Stimulated activated CD8-positive, alpha-beta memory T cell treated with anti-CD3 and anti-CD28 coated beads, Interleukin-7, amount 100 ng/mL, for 4 hours (primary cell): Measurements from ENCODE around the gene GRAMD1B.
A peak's percentile ranks its signal among the peaks of the same experiment; 100 is the strongest.
"Not testable (repeated sequence)": the region's sequence is repeated elsewhere in the genome, so short reads cannot be mapped to it uniquely, and the experiment has no call there.

Source experiments
- DNase-seq, 2 donors: peaks; one replicate each; pipeline ENCODE4 v3.0.0-alpha.2; 2020; ENCODE audit warnings: low read depth in 2 of 2

Gene GRAMD1B

DNA sequence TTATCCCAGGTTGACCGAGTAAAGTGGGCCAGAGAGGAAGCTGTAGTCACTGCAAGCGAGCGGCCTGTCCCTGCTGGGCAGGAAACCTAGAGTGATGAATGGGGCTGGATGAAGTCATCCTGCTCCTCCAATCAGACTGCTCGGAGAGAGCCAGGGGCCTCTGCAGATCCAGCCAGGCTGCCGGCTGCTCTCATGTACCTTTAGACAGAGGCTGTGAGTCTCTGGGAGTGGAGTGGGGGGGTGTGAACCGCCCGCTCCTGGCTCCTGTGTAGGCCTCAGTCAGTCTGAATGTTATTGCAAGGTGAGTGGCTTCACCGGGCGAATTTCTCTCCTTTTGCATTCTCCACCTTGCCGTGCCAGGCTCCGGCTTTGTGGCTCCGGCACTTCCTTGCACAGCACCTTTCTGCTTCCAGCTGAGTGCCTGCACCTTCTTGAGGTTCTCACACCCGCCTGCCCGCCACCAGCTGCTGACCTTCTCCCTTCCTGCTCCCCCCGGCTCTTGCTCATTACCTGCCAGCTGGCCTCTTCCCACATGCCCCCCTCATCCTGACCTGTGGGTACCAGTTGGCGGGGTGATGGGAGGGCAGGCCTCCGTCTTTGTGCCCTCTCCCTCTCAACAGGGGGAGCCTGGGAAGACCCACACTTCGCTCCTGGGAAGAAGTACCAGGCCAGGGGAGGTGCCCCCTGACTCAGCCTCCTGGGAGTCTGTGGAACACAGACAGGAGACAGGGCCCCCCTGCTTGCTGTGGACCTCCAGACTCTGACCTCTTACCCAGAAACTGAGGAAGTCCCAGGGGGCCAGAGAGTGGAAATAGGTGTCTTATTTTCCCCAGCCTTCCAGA, 79.9 kb downstream of the GRAMD1B start:
- DNase-seq, result no peak

DNA sequence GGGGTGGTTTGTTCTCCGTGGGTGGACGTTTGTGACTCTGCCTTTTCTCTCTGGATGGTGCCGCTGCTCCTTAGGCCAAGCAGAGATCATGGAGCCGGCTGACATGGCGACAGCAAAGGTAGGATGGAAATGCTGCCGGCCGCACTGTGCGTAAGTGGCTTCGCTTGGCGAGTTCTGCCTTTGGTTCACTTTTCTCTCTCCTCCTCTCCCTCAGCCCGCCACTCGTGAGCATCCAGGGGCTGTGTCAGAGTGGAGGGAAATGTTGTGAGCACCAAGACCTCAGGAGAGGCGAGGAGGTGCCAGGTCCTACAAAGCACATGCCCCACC, 80.5 kb downstream of the GRAMD1B start:
- DNase-seq, result no peak

DNA sequence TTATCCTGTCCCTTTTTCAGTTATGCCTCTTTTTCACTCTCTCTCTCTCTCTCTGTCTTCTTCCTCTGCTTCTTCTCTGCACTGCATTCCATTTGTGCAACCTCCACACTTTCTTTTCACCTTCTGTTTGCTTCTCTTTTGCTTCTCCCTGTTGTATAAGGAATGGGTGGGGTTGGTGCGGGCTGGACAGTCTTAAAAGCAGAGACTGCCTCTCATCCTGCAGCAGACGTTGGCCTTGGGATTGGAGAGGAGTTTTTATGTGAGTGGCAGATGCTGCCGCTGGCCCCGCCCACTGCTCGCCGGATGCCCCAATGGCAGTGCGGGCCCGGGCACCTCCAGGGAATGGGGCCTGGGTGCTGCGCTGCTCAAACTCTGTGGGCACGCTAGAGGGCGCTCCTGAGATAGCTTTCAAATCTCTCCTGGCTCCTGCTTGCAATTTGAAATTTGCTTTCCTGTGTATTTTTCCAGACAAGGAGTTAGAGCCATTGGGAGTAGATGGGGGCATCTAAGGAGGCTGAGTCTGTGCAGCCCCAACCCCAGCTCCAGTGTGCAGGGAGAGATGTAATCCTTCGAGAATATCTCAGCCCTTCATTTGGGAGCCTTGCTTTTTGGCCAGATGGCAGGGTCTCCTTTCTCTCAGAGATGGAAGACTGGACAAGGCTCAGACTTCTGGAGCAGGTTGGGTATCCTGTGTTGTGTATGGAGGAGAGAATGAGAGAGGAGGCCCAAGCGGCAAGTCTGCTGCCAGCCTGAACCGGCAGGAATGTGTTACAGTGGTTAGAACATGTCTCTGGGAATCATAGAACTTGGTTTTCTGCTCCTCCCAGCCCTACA, 81.2 kb downstream of the GRAMD1B start:
- DNase-seq, result peak; percentile 5 to 32

DNA sequence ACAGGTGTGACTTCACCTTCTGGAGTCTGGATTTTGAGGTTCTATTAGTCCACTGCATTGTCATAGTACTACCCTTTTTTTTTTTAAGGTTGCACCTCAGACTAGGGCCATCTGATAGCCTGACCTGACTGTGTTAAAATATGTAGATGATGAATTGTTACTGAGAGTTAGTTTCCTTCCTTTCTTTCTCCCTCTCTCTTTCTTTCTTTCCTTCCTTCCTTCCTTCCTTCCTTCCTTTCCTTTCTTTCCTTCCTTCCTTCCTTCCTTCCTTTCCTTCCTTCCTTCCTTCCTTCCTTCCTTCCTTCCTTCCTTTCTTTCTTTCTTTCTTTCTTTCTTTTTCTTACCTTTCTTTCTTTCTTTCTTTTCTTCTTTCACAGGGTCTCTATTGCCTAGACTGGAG, 83.2 kb downstream of the GRAMD1B start:
- DNase-seq, result not testable (repeated sequence)

DNA sequence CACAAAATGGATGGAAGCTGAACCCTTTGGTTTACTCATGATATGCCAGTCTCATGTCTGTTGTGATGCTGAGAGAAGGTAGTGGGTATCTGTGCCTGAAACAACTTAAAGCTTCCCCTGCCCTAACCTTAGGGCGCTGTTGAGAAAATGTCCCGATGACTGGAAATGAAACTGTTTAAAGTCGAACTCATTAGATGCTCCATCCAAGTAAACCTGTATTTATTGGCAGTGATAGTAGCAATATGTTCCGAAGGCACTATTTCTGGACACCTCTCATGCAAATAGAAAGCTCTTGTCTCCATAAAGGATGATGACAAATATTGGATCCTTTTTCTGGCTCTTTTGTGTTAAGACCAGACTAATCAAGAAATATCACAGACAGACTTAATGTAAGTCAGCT, 86.2 kb downstream of the GRAMD1B start:
- no peak for DNase-seq

DNA sequence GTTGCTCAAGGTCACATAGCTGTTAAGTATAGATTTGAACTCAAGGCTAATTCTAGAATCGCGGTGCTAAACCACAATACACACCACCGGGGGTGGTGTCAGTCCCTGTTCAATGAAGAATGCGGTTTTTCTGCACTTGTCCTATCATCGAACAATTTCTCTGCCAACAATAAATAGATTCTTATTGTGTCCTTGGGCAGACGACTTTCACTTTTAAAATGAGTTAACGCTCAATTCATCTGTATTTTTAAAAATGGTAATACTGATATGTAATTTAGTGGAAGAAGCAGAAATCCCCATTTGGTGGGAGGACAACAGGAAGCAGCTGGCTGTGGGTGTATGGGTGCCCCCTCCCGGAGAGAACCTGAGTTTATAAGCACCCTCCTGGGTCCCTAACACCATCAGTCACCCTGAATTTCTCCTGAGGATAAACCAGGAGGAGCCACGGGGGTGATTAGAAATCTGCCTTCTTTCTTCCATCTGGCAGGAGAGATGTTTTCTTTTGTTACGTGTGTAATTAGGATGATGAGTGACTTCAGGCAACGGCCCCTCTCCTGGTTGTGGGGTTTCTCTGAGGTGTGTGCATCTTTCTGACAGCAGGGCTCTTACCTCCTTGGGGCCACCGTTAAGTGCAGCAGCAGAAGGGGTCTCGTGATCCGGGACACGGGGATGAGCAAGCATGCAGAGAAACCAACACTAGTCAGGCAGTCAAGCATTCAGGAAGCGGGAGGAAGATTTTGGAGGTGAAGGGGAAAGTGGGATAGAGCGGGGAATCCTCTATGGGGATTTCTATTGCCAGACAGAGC, 87.7 kb downstream of the GRAMD1B start:
- DNase-seq, result no peak

DNA sequence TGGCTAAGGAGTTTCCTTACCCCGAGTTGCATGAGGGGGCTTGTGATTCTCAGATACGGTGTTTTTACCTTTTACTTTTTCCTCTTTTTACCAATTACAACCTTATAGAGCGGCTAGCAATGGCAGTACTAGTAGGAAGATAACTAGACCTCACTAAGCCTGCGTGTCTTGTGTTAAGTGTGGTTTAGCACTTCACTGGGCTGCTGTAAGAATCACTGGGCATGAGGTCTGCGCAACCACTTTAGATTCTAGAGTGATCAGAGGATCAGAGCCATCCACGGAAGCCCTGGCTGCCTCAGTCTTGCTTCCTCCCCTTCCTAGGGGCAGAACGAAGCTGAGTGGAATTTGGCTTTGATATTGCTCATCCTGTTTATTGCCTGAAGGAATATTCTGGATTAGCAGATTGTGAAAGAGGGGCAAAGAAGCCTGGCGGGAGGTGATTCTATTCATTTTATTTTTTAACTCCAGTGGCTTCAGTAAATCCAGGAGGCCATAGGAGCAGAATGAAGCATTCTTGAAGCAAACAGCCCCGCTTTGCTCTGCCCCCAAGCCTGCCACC, 88.5 kb downstream of the GRAMD1B start:
- DNase-seq, result no peak

DNA sequence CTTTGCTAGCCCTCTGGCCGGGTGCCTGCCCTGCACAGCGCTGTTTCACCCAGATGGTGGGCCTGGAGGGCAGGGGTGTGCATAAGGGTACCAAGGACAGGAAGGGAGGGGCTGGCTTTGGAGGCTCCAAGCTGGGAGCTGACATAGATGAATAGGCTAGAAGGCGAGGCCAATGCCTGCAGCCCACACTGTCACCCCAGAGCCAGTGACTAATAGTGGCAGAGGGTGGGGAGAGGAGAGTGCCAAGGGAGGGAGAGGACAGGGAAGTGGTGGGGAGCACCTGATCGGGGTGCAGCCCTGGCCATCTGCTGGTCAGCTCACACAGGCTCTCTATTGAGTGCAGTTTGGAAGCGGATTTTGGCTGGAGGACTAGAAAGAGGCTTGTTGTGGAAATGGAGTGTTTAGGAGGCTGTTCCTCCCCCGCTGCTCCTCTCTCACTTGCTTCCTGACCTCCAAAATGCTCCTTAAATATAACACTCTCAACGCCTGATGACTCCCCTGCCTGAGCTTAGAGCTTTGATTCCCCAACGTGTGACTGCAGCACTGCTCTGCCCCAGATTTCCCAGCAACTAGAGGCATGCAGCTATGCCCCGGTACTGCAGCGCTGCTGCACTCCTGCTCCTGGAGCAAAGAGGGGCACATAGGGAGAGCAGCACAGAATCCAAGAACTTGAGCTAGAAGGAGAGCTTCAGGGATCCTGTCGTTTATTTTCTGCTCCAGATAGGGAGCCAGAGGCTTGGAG, 89.2 kb downstream of the GRAMD1B start:
- DNase-seq, result no peak

DNA sequence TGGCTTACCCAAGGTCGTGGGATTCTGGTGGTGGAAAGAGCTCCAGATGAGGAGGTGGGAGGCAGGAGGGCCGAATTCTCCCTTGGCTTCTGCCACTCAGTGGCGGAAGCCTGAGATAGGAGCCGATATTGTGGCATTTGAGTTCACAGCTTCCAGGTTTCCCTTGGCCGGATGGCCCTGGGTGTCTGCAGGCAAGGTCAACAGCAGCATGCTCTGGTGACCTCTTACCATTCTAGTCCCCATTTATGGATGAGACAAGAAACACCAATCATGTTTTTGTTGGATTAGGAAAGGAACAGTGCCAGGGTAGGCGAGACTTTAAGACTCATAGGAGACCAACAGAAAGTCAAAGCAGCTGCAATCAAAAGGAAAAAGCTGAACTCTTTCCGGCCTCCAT, 89.7 kb downstream of the GRAMD1B start:
- no peak for DNase-seq

DNA sequence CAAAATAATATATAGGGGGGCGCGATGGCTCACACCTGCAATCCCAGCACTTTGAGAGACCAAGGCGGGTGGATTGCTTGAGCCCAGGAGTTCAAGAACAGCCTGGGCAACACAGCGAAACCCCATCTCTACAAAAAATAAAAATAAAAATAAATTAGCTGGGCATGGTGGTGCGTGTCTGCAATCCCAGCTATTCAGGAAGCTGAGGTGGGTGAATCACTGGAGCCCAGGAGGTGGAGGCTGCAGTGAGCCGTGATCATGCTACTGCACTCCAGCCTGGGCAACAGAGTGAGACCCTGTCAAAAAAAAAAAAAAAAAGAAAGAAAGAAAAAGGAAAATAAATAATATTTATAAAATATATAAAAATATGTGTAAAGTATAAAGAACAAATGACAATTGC, 90.4 kb downstream of the GRAMD1B start:
- DNase-seq, result not testable (repeated sequence)

DNA sequence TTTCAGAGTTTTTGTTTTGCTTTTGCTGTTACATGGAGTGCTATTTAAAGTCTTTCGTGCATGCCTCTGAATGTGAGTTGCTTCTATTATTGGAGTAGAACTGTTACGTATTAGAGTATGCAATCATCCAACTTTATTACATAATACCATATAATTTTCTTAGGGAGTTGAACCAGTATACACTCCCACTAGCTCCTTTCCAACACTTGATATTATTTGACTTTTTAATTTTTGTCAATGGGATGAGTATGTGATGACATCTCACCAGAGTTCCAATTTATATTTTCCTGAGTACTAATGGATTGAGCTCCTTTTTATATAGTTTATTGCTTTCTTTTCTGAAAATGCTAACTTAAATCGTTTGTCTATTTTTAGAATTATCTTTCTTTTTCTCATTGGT, 90.9 kb downstream of the GRAMD1B start:
- DNase-seq, result no peak

DNA sequence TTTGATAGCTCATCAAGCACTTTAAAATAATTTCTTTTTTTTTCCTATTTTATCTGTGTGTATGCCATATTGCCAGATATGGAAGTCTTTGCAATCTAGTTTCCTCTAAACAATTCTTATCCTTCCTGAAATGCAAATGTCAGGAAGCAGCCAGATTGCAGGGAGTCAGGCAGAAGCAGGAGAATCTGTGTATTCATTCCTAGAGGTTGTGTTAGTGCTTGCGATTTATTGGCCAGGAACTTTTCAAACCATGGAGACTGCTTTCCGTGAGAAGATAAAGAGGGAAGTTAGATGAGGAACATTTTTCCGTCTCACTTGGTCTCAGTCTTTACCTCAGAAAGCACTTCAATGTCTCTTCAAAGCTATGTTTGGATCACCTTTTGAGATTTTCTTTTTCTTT, 91.9 kb downstream of the GRAMD1B start:
- DNase-seq, result no peak

DNA sequence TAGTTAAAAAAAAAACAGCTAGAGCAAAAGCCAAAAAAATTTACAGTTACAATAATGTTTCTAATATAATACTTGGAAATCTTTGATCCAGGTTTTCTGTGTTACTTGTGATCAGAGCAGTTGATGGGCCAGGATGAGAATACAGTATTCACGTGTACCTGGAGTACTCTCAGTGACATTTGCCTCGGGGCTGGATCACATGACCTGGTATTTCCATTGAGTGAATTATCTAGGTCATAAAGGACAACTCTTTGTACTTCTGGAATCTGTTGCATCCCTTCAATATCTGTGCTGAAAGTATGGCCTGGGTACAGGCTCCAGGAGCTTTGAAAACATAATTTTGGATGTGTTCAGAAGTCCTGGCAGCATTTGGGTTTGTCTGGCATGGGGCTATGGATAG, 93.5 kb downstream of the GRAMD1B start:
- no peak for DNase-seq

DNA sequence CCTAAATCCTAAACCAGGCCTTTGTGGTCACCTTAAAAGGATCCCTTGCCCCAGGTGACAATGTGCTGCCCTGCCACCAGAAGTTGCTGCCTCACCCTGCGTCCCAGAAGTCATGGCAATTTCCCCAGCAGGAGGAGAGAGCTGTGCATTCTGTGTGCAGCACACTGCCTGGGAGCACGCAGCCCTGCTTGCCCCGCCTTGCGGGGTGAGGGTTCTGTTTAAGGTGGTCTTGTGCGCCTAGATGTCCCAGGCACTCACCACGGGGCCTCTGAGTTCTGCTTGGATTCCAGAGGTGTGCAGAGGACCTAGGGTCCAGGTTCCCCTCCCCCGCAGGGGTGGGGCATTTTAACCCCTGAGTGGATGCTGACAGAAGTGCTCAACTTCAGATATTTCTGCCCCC, 95.0 kb downstream of the GRAMD1B start:
- DNase-seq, result no peak

DNA sequence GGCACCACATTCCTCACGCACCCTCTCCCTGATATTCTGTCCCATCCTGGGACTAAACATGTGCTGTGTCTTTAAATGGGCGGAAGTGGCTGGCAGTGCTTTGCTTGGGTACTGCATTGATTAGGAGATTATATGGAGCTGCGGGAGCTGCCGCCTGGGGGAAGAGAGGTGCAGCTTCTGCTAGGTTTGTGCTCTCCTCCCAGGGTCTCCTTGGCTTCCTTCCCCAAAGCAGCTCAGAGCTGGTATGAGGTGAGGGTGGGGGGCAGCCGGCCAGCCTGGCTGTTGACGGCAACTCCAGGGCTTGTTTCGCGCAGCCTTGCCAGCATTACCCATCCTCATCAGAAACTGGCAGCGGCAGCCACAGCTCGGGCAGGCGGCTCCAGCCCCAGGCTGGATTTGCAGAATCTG, 95.4 kb downstream of the GRAMD1B start:
- no peak for DNase-seq

DNA sequence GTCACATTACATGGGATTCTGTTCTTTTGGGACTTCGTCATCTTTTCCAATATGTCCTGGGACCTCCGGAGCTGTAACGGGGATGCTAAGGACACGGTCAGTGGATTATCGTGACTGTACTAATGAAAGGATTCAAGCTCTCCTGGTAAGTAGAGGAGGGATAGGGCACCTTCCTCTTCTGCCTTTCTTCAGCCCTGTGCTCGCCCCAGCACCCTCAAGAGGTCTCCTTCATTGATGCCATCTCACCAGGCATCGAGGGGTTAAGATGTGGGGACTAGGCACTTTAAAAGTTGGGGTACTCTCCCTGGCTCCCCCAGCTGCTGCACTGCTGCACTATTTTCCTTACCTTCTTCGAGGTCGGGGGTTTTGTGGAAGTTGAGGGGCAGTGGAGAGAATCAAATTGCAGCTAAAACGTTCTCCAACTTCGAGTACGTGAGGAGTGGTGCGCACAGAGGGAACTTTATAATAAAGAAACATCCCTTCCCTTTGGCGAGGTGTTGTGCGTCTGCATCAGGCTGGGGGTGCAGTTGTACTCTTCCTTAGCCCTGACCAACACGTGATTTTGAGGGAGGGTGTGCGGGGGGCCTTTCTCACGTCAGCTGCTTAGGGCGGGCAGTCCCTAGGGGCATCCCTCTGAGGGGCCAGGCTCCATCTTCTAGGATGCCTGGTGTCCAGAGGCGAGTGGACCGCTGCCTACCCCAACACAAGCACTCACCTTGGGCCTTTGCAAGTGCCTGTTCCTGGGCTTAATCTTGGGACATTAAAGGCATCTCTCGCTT, 96.1 kb downstream of the GRAMD1B start:
- DNase-seq, result no peak

DNA sequence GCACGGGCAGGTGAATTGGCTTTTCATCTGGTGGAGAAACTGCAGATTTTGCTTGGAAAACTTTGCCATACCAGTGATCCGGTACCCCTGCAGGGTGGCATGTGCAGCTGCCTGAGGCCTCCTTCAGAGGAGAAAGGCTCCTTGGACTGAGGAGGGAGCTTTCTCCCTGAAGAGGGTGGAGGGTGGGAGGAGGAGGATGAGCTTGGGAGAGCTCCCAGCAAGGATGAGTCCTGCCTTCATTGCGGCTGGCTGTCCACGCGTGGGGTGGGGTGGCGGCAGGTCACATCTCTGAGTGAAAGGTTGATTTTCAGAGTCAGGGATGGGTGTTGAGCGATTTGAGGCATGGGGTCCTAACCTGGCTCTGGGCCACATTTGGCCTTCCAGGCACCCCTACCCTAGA, 96.8 kb downstream of the GRAMD1B start:
- no peak for DNase-seq

DNA sequence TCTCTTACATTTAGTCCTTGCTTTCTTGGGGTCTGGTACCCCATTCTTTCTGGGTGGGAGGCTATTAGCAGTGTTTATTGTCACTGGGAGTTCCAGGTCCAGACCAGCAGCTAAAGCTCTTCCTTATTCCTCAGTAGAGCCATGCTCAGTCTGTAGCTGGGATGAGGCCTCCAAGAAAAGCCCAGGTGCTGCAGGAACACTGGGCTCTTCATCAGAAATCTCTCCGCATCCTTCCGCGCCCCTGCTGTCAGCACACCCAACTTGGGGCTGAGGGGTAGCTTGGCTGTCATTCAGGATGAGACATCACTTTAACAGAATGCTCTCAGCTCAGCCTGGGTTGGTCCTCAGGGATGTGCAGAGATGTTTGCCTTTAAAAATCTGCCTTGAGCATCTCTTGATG, 97.5 kb downstream of the GRAMD1B start:
- DNase-seq, result no peak

DNA sequence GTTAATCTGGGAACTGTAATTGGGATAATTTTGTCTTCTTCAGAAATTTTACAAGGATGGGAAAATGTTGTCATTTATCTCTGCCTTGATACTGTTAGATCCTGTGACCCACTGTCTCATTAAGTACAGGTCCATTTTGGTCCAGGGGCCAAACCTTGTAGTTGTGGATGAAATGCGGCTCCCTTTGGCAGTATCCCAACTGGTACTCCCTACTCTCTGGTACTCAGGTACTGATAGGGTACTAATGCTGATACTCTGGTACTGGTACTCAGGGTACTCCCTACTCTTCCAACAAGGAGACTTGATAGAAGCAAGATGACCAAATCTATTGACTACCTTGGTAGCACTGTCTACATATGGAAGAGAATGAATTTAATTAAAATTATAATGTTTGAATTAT, 97.9 kb downstream of the GRAMD1B start:
- no peak for DNase-seq

DNA sequence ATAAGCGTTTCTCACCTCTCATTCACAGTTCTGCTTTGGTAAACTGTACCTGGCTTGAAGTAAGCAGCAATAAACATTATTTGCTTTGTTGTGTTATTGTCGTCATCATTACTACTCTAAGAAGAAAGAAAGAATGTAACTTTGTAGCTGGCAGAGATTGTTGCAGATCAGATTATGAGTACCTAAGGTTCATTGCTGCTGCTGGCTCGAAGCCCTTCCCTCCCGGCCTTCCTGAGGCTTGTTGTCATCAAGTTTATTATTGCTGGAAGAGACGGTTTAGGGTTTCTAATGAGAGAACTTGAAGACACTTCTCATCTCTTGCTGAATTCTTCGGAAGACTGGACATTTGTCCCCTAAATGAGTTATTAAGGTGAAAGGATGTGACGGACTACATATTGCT, 101.3 kb downstream of the GRAMD1B start:
- DNase-seq, result no peak

DNA sequence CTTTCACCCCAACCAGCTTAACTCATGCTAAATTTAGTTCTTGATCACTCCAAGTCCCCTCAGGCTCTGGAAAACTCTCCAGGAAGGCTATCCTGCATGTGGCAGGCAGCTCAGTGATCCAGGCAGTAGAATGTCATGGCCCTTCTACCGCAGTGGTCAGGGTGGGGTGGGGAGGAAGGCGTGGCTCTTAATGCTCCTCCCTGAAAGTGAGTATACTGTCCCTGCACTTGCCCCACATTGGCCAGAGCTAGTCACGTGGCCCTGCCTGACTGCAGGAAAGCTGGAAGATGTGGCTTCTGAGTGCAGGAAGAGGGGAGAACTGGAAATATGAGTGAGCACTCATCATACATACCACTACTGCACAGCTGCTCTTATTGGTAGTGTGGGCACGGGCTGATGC, 102.1 kb downstream of the GRAMD1B start:
- no peak for DNase-seq
